GM19035 (cell line): ENCODE results near the gene MYRFL.
A peak's percentile ranks its signal among the peaks of the same experiment; 100 is the strongest.
"Not testable (repeated sequence)": the region's sequence is repeated elsewhere in the genome, so short reads cannot be mapped to it uniquely, and the experiment has no call there.

Source experiments
- ATAC-seq: cut with Tn5 transposase; IDR thresholded peaks from one replicate; pipeline ENCODE4 v1.9.1; 2021; ENCODE audit not compliant: unreplicated experiment

Gene MYRFL

DNA sequence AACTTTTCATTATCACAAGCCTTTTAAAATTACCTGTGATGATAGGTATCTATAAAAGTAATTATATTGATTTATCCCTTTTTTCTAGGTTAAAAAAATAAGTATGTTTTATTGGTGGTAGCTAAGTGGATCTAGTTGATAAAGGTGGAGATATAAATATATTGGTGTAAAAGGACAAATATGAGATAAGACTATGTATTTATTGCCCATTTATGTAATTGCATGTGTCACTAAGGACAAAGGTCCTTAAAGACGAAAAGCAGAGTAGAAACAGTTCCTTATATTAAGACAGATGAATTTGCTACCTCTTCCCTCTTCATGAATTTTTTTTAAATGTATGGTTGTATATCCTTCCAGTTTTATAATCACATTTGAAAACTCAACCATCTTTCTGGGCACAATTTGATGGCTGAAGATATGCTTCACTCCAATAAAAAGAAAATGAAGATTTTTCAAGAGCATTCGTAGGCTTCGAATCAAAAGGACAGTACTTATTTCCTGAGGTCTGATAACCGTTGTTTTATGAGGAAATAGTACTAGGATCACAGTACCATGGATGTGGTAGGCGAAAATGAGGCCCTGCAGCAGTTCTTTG is at the start of gene MYRFL:
TSS of gene MYRFL (plus strand) at position 262 of the 595 bp plus-strand sequence. CDS start at position 553, 291 bp downstream.
- no peak for ATAC-seq

DNA sequence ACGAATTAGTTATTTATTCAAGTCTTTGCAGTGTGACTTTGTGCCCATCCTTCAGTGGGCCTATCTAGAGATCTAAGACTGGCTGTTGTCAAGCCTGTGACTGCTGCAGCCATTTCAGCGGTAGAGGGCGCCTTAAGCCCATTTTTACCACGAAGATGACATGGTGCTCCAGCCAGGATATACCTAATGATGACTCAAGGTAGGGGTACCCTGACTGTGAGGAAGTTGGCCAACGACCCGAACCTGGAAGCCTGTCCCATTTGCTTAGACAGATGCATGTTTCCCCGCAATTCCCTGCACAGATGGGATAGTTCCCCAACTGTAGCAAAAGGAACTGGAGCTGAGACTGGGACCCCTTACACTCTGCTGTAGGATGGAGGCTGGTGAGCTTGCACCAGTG is 45.1 kb upstream of the MYRFL start:
- no peak for ATAC-seq

DNA sequence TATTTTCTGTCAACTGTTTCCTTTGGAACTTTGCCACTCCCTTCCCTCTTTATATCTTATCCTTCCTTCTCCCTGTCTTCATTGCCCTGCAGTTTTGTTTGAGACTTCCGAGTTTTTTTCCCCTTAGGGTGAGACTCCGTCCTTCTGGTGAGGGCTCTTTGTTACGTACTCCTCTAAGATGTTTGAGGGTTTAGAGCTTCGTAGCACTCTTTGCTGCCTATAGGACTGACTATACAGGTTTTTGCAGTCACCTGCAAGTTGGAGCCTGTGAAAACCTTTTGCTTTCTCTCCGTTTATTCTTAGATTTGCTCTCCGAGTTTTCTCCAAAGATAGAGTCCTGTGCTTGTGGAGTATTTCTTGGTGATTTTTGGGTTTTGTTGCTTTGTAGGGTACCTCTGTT is 41.7 kb upstream of the MYRFL start:
- ATAC-seq = no peak

DNA sequence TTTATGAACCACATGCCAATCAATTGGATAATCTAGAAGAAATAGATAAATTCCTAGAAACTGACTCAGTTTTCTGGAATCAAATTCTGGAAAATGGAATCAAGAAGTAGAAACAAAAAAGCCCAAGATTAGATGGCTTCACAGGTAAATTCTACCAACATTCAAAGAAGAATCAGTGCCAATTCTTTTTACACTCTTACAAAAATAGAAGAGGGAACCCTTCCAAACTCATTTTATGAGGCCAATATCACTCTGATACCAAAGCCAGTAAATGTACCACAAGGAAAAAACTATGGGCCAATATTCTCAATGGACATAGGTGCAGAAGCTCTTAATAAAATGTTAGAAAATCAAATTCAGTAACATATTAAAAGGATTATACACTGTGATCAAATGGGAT is 35.7 kb upstream of the MYRFL start:
- ATAC-seq = no peak

DNA sequence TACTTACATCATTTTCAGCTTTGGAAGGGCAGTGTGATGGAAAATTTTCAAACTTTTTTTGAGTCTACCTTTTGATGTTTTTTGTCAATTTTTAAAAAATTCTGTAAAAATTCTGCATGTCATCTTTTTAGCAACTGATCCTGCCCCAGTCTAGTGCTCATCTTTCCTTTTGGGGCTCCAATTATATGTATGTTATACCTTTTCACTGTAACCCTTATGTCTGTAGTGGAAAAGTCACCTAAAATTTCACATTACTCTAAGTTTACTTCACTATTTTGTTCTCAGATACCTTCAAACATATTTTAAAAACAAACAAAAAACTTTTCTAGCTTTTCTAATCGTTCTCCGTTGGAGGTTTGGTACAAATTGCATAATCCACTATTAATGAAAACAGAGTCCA is 32.5 kb upstream of the MYRFL start:
- no peak for ATAC-seq

DNA sequence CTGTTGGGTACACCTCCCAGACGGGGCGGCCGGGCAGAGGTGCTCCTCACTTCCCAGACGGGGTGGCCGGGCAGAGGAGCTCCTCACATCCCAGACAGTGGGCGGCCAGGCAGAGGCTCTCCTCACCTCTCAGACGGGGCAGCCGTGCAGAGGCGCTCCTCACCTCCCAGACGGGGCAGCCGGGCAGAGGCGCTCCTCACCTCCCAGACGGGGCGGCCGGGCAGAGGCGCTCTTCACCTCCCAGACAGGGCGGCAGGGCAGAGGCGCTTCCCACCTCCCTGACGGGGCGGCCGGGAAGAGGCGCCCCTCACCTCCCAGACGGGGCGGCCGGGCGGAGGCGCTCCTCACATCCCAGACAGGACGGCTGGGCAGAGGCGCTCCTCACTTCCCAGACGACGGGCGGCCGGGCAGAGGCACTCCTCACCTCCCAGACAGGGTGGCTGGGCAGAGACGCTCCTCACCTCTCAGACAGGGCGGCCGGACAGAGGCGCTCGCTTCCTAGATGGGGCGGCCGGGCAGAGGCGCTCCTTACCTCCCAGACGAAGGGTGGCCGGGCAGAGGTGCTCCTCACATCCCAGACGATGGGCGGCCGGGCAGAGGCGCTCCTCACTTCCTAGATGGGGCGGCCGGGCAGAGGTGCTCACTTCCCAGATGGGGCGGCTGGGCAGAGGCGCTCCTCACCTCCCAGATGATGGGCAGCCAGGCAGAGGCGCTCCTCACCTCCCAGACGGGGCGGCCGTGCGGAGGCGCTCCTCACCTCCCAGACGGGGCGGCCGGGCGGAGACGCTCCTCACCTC is 17.7 kb upstream of the MYRFL start:
- not testable (repeated sequence) for ATAC-seq

DNA sequence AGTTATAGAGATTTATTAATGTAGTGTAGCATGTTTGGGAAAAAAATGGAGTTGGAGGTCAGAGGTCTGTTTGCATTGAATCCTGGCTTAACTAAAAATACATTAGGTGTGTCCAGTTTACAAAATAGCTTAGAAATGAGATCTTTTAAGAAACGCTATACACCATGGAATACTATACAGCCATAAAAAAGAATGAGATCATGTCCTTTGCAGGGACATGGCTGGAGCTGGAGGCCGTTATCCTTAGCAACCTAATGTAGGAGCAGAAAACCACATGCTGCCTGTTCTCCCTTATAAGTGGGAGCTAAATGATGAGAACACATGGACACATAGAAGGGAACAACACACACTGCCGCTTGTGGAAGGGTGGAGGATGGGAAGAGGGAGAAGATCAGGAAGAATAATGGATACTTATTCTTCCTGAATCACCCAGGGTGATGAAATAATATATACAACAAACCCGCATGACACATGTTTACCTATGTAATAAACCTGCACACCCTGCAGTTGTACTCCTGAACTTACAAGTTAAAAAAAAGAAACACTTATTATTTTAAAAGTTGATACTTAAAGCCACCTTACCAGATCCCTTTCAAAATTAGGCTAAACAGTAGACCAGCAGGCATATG is 14.0 kb upstream of the MYRFL start:
- ATAC-seq = no peak

DNA sequence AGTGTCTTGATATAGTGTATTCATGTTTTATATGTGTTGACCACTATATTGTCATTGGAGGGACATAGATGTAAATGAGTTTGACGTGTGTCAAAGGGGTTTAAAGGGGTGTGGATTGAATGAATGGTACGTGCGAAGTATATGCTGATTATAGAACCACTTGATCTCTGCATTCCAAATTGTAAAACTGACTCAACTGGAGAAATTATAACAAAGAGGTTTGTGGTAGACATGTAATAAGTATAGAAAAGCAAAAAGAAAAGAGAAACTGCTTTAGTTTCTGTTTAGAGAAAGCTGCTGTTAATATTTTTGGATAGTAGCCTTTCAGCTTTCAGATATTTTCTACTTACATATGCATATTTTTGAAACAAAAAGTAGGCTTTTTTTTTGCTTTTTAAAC is 8.9 kb upstream of the MYRFL start:
- peak; percentile 55 for ATAC-seq

DNA sequence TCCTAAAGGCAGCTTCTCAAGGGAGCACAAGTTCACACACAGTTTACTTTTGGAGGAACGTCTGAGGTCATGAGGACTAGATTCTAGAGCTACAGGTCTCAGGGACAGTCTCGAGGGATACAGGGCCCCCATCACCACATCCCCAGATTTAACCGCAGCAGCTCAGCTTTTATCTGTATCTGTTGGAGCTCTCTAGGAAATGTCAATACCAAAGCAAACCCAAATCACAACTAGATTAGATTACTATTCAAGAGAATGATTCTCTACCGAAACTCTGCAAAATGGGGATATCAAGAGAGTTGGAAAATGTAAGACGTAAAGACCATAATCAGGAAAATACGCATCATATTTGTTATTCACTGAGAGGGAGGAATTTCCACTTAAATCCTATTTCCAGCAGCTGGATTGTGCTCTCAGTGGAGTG is 4.0 kb upstream of the MYRFL start:
- ATAC-seq = no peak

DNA sequence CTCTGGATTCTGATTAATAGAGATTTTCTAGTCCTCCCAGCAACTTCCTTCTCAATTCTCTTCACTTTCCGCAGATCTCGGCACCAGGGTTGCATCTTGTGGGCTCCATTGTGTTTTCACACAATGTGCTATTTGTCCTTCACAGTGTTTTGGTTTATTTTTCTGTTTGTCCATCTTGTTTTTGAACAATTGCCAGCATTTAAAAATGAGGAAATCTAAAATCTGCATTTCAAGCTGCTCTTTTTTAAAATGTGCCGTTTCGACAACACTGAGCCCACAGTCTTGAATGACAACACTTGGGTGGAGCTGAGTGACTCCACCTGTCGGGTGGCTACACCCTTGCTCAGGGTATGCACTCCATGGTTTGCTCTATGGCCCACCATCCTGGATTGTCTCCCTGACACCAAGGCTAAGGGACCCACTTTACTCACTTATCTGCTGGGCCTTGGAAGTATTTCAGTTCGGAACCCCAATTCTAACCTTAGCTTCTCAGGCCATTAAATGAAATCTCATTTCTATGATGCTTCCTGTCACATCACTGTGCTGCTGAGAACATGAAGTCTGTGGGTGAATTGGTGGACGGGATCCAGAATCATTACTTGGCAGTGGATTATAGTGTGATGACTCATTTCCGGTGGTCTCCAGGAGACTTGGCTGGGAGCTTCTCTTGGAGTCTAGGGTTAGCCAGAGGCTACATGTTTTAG is 3.4 kb upstream of the MYRFL start:
- ATAC-seq = no peak

DNA sequence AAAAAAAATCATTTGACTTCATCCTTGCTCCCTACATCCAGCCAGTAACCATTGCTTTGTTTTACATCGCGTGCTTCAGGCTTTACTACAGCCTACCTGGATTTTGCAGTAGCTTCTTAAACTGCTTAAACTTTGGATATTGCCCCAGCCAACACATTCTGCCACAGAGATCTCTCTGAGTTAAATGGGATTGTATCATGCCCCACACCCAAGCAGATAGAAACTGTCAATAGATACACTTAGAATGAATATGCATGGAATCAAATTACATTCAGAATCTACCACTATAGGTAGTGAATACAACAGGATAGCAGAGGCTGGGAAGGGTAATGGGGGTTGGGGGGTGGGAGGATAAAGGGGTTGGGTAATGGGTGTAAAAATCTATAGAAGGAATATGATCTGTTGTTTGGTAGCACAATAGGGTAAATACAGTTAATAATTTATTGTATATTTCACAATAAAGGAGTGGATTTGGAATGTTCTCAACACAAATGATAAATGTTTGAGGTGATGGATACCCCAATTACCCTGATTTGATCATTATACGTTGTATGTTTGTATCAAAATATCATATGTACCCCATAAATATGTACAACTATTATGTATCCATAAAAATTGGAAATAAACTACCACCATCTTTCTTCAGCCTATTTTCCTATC is 2.7 kb upstream of the MYRFL start:
- no peak for ATAC-seq

DNA sequence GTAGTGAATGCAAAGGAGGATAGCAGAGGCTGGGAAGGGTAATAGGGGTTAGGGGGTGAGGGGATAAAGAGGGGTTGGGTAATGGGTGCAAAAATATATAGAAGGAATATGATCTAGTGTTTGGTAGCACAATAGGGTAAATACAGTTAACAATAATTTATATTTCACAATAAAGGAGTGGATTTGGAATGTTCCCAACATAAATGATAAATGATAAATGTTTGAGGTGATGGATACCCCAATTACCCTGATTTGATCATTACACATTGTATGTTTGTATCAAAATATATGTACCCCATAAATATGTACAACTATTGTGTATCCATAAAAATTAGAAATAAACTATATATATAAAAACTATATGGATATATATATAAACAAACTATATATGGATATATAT is 999 bp upstream of the MYRFL start:
- ATAC-seq = no peak

DNA sequence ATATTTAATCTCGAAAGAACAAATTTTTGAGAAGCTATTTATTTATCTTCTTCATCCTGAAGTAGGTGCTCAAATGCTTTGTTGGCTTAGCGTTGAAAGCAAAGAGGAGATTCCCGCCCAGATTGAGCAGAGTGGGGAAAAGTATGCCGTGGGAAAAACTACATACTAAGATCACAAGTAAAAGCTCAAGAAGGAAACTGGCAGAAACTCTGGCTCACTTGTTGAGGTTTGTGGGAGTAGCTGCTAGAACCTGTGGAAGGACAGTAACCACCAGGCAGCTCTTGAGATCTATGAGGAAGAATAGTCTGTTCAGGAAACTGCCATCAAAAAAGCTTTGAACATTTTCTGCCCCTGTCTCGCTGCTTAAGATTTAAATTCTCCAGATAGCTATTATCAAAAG is 3.9 kb downstream of the MYRFL start:
- no peak for ATAC-seq

DNA sequence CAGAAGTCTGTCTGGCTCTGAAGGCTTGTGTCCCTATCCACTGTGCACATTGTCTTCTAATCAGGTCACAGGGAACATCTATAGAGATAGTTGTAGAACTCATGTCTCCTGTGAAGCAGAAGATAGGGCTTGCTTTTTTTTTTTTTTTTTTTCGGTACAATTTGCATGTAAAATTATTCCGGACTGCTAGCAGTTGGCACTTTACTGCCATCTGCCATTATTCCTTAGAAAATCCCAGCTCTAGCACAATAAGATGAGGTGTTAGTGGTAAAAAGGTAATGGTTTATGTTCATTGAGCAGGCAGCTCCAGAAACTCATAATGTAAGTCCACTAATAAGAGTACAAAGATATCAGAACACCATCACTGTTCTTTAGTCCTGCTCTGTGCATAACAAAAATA is 8.7 kb downstream of the MYRFL start:
- no peak for ATAC-seq

DNA sequence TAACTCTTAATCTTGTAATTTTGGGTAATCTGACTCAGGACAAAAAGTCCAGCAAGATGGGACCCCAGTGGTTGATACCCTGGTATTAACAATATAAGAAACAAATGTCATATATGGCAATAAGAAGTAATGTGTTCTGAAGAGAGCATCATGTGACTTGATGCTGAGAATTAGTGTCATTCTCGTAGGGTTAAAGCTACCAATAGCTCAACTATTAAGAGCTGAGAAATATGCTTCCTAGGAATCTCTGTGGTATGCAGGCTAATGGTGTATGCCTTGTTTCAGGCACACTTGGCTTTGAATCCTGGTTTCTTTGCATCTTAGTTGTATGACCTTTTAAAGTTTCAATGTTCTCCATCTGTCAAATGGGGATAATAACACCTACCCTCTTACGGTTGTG is 9.1 kb downstream of the MYRFL start:
- no peak for ATAC-seq

DNA sequence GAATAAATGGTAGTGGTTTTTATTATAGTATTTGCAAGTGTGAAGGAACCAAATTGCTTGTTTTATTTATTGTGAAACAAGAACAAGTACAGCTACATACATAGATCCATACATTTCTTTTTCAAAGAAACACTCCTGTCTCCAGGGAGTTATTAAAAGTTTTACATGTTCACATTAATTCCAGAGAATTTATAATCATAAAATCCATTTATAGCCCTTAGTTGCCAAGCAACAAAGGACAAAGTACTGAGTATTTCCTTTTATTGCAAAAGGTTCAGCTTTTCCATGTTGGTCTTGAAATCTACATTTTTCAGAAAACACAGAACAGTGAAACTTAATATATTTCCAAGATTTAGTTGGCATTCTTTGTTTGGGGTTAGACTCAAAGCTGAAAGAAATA is 9.5 kb downstream of the MYRFL start:
- no peak for ATAC-seq

DNA sequence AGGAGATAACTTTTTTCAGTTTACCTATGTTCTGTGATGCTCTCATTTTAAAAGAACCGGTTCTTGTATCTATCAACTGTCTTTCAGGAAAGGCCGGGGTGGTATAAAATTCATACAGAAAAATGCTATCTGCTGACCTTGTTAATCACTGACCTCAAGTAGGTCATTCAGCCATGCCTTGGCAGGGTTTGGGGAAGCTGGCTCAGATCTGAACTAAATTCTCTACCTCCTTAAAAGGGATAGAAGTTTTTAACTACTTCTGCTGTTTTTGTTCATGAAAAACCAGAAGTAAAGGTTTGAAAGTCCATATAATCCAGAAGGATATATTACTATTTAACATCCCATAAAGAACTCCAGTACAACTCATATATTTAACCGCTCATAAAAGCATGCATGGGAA is 10.1 kb downstream of the MYRFL start:
- ATAC-seq = no peak

DNA sequence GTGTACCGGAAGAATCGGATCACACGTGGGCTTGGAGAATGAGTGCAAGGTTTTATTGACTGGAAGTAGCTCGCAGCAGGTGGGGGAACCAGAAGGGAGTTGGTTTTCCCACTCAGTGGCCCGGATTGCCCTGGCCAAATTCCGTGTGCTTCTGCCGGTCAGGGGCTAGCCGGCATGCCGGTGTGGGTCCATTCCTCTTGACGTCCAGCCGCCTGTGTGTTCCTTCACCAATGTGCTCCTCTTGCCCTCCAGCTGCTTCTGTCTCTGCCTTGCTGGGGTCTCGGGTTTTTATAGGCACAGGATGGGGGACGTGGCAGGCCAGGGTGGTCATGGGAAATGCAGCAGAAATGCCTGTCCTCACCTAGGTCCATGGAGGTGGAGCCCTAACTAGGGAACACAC is 11.0 kb downstream of the MYRFL start:
- ATAC-seq = no peak

DNA sequence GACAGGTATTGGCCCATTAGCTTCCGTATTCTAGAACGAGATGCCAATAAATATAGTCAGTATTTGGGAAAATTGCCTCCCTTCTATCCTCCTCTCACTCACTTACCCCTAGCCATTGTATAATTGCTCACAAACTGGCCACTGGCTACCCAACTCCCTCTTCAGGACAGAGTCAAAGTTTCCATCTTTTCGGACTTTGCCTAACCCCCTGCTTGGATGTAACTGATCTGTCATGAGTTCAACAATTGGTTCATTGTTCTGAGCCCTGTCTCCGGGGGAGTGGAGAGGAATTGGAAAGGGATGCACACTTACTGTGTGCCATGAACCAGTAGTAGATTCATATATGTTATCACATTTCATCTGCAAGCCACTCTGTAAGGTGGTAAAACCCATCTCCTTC is 12.2 kb downstream of the MYRFL start:
- no peak for ATAC-seq

DNA sequence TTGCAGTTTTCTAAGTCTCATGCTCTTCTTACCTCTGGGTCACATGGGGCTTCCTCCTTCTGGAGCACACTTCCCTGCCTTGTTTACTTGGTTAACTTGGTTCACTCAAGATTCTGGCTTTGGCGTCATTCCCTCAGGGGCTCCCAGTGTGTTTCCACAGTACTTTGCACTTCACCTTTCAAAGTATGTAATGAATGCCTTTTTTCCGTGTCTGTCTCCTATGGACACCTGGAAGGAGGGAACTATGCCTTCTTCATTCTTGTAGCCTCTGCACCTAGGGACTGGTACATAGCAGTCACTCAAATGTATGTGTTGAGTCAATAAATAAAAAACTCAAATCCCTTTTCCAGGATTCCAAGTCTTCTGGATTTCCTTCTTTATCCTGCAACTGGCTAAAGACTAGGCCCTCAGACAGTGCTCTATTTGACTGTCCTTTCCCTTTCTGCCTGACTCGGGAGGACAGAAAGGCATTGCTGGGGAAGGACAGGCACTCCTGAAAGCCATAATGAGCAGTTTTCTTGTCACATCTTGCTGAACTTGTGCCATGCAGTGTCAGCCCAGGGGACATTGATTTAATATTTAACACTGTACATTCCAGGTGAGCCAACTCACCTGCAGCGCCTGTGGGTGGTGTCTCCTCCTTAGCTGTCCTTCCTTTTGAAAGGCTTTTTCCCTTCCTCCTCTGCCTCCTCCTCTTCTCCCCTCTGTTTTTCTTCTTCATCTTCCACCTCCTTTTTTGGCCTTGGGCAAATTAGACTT is 12.8 kb downstream of the MYRFL start:
- ATAC-seq = no peak

DNA sequence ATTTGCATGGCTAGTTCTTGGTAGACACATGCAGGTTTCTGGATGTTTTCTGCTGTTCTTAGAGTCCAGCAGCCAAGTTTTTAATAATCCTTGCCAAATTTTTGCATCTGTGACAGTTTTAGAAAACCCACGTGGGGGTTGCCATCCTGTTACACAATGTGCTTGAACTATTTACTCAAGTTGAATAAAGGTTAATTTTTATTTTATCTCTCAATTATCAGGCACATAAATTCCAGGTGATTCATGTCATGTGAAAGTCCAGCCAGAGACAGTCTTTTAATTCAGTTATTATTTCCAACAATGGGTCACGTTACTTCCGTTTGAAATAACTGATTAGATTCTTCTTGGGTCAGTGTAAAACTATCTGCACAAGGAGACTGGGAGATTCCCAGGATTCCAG is 15.7 kb downstream of the MYRFL start:
- ATAC-seq = no peak
